SIG-M5 treated with dmso at 0.1 percent for 504 hours (cell line): ENCODE results near the gene DENND1C.
"Not testable (repeated sequence)": the region's sequence is repeated elsewhere in the genome, so short reads cannot be mapped to it uniquely, and the experiment has no call there.

Experiments used
- DNase-seq: peaks from one replicate; lab custom pipeline; 2025; ENCODE audit not compliant: unreplicated experiment; lab: John Stamatoyannopoulos, UW

Gene DENND1C

GRCh38 chr19:6457958-6458694 lies 23.5 kb downstream of the DENND1C start:
- DNase-seq, result no peak

- no peak for DNase-seq
Observed at GRCh38 chr19:6455924-6456323, 25.7 kb downstream of the DENND1C start.

GRCh38 chr19:6453951-6454565 lies 27.5 kb downstream of the DENND1C start:
- no peak for DNase-seq

GRCh38 chr19:6452899-6453298 lies 28.7 kb downstream of the DENND1C start:
- DNase-seq, result no peak

GRCh38 chr19:6452223-6452614 lies 29.4 kb downstream of the DENND1C start:
- DNase-seq, result no peak

GRCh38 chr19:6451583-6452222 lies 29.9 kb downstream of the DENND1C start:
- no peak for DNase-seq

- no peak for DNase-seq
Observed at GRCh38 chr19:6450166-6450565, 31.4 kb downstream of the DENND1C start.

- DNase-seq, result no peak
Observed at GRCh38 chr19:6448045-6448444, 33.5 kb downstream of the DENND1C start.

GRCh38 chr19:6446452-6446851 lies 35.1 kb downstream of the DENND1C start:
- no peak for DNase-seq

- DNase-seq, result no peak
Observed at GRCh38 chr19:6443986-6444385, 37.6 kb downstream of the DENND1C start.

GRCh38 chr19:6442087-6442688 lies 39.4 kb downstream of the DENND1C start:
- DNase-seq, result no peak

- no peak for DNase-seq
Observed at GRCh38 chr19:6440905-6441304, 40.7 kb downstream of the DENND1C start.

- DNase-seq, result no peak
Observed at GRCh38 chr19:6439743-6440142, 41.8 kb downstream of the DENND1C start.

- no peak for DNase-seq
Observed at GRCh38 chr19:6433663-6434062, 47.9 kb downstream of the DENND1C start, which contains the start of gene SLC25A41. Gene SLC25A41, minus strand, starts transcription at chr19:6433763. Its CDS starts 70 bp downstream, at chr19:6433693.

GRCh38 chr19:6433165-6433564 lies 48.4 kb downstream of the DENND1C start:
- no peak for DNase-seq

GRCh38 chr19:6431891-6432290 lies 49.7 kb downstream of the DENND1C start:
- DNase-seq, result no peak

GRCh38 chr19:6429419-6430221 lies 52.0 kb downstream of the DENND1C start:
- DNase-seq, result peak; percentile 60

- not testable (repeated sequence) for DNase-seq
Observed at GRCh38 chr19:6428692-6429418, 52.7 kb downstream of the DENND1C start.

- DNase-seq, result no peak
Observed at GRCh38 chr19:6427131-6427530, 54.5 kb downstream of the DENND1C start.
